ENCODE data around the gene DUSP19. TPM values are rescaled to one million over a fixed set of nuclear protein-coding genes. Genes with fewer than 3 reads are reported as not detected.

Gene DUSP19
- total and polyA plus RNA-seq, 2 of the 4 experiments (the other 2 are of a cell fraction), result 0.86 to 1.4 TPM

DNA sequence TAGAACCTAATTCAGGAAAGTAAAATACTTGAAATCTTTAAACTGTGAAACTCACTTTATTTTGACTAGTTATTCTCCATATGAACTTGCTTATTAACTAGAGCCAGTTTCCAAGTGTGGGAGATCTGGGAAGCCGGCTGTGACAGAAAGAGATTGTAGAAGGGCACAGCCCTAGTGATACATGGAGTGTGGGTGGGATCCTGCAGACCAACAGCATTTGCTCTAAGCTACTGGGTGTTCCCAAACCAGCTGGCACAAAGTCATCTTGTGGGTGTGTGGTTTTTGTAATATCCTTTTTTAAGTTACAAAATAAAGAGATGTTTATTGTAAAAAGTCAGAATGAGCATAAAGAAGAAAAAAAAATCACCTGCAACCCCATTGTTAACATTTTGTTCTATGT is 3.4 kb downstream of the DUSP19 start:
- H3K9ac ChIP-seq (ENCODE audit: low read depth, low read length), result no peak overlapping the region
- H3K9me1 ChIP-seq (ENCODE audit: insufficient read depth, low read length), result no peaks in the 10 kb centered on the region
- no peak overlapping the region for H4K8ac ChIP-seq (ENCODE audit: low read depth in 2 of 2, low read length in 2 of 2)
- no peaks in the 10 kb centered on the region for H4K20me1 ChIP-seq (ENCODE audit: insufficient read depth, low read length)
- H2BK20ac ChIP-seq (ENCODE audit: low read depth, low read length), result no peak overlapping the region
- in situ Hi-C loops (cut with MboI; ENCODE audit: low sequenced_read_pairs), result no loop called here
- peak; percentile 20 for DNase-seq
- ChIA-PET CTCF (no interaction called here), POLR2A (ENCODE audit: unreplicated experiment) (no interaction called here)
- intact Hi-C loops (cut with micrococcal nuclease), result no loop called here
- BruUV-seq (replicated peaks), result no TSS peak
- no peak overlapping the region for H2BK5ac ChIP-seq (ENCODE audit: low read depth, low read length, poor library complexity, severe bottlenecking)
- no peak overlapping the region for H2BK120ac ChIP-seq (ENCODE audit: low read depth, low read length)
- dilution Hi-C loops (cut with HindIII; ENCODE audit: low sequenced_read_pairs, unreplicated experiment), result no loop called here
- no peaks in the 10 kb centered on the region for H3K9me3 ChIP-seq (ENCODE audit: control insufficient read depth, insufficient read depth, low read length)
- no peak overlapping the region for H3K18ac ChIP-seq (ENCODE audit: low read depth, low read length)
- H3K4ac ChIP-seq (ENCODE audit: low read depth, low read length), result no peak overlapping the region
- 33% methylated on average over 1 of the region's 1 CpG; no CpG with 5 or more reads in 1 of the 2 experiments for WGBS, 2 experiments (ENCODE audit: extremely low coverage in 2 of 2, insufficient read length in 1 of 2)
- TF ChIP-seq CEBPB (IDR thresholded peaks at IDR 0.05; ENCODE audit: low read depth, low read length), result no peak
- TF ChIP-seq MAFK (IDR thresholded peaks at IDR 0.05; ENCODE audit: low read depth, low read length), result no peak
- no peak for TF ChIP-seq POLR2A (IDR thresholded peaks at IDR 0.05; ENCODE audit: low read depth, low read length)
- no peak for TF ChIP-seq RCOR1 (IDR thresholded peaks at IDR 0.05; ENCODE audit: insufficient replicate concordance, low read length)
- TF ChIP-seq CHD1 (IDR thresholded peaks at IDR 0.05; ENCODE audit: low read depth, low read length), result no peak
- no peak for TF ChIP-seq MAZ (IDR thresholded peaks at IDR 0.05; ENCODE audit: borderline replicate concordance, low read depth, low read length)
- no peak for TF ChIP-seq BHLHE40 (IDR thresholded peaks at IDR 0.05; ENCODE audit: low read depth, low read length)
- TF ChIP-seq, protein P1, sequence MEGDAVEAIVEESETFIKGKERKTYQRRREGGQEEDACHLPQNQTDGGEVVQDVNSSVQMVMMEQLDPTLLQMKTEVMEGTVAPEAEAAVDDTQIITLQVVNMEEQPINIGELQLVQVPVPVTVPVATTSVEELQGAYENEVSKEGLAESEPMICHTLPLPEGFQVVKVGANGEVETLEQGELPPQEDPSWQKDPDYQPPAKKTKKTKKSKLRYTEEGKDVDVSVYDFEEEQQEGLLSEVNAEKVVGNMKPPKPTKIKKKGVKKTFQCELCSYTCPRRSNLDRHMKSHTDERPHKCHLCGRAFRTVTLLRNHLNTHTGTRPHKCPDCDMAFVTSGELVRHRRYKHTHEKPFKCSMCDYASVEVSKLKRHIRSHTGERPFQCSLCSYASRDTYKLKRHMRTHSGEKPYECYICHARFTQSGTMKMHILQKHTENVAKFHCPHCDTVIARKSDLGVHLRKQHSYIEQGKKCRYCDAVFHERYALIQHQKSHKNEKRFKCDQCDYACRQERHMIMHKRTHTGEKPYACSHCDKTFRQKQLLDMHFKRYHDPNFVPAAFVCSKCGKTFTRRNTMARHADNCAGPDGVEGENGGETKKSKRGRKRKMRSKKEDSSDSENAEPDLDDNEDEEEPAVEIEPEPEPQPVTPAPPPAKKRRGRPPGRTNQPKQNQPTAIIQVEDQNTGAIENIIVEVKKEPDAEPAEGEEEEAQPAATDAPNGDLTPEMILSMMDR (conservative IDR thresholded peaks at IDR 0.05; ENCODE audit: low read depth, low read length), result no peak
- no peak for TF ChIP-seq NFE2L2 (IDR thresholded peaks at IDR 0.05; ENCODE audit: low read depth, low read length)
- TF ChIP-seq, protein P2, sequence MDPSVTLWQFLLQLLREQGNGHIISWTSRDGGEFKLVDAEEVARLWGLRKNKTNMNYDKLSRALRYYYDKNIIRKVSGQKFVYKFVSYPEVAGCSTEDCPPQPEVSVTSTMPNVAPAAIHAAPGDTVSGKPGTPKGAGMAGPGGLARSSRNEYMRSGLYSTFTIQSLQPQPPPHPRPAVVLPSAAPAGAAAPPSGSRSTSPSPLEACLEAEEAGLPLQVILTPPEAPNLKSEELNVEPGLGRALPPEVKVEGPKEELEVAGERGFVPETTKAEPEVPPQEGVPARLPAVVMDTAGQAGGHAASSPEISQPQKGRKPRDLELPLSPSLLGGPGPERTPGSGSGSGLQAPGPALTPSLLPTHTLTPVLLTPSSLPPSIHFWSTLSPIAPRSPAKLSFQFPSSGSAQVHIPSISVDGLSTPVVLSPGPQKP (IDR thresholded peaks at IDR 0.05; ENCODE audit: borderline replicate concordance, low read depth, low read length), result no peak
- no peak for TF ChIP-seq SMC3 (IDR thresholded peaks at IDR 0.05; ENCODE audit: low read depth, low read length)
- no peak for TF ChIP-seq RFX5 (IDR thresholded peaks at IDR 0.05; ENCODE audit: low read depth, low read length)
- H2AK5ac ChIP-seq (ENCODE audit: low read depth, low read length), result no peak overlapping the region
- no peak for ATAC-seq (ENCODE audit: low read depth)
- no peak overlapping the region for H2AFZ ChIP-seq (replicated peaks; ENCODE audit: low read length, poor library complexity)
- H3K4me2 ChIP-seq (ENCODE audit: low read depth, low read length), result no peak overlapping the region
- H2AK9ac ChIP-seq (replicated peaks; ENCODE audit: low read depth, low read length, poor library complexity), result no peak overlapping the region
- no peaks in the 10 kb centered on the region for H3K36me3 ChIP-seq (ENCODE audit: control insufficient read depth, insufficient read depth, low read length)
- no peaks in the 10 kb centered on the region for H3K27me3 ChIP-seq (ENCODE audit: control insufficient read depth, insufficient read depth, low read length)
- H3K14ac ChIP-seq (replicated peaks; ENCODE audit: low read depth, low read length), result no peak overlapping the region
- H3K23ac ChIP-seq (ENCODE audit: low read depth, low read length), result no peak overlapping the region
- no peaks in the 10 kb centered on the region for H3K4me1 ChIP-seq (ENCODE audit: control insufficient read depth, insufficient read depth, low read length)
- H3K4me3 ChIP-seq (ENCODE audit: insufficient read depth, low read depth, low read length), result no peak overlapping the region
- no peaks in the 10 kb centered on the region for H3K79me1 ChIP-seq (ENCODE audit: low read depth in 1 of 2, low read length in 2 of 2)
- no peak overlapping the region for H3K56ac ChIP-seq (ENCODE audit: extremely low read depth, insufficient read depth, low read length)
- H3K27ac ChIP-seq (ENCODE audit: insufficient read depth, low read length), result no peak overlapping the region
- no peak overlapping the region for H4K91ac ChIP-seq (ENCODE audit: insufficient read depth, low read depth, low read length)
- H4K5ac ChIP-seq (ENCODE audit: low read depth, low read length), result no peak overlapping the region
- no peak overlapping the region for H2BK15ac ChIP-seq (ENCODE audit: low read depth, low read length)
